MG63 (cell line): ENCODE measurements around the gene GIMAP1. TPM values are rescaled to one million over a fixed set of nuclear protein-coding genes. Genes with fewer than 3 reads are reported as not detected.

Experiments
- DNase-seq: peaks from one replicate; pipeline ENCODE4 v3.0.0-alpha.2; 2020
- H3K27me3 ChIP-seq: fragments of 250-450 bp; sonication (Bioruptor Pico); 2 replicates; pipeline ENCODE4 v1.5.1; 2020; ENCODE audit warnings: mild to moderate bottlenecking, moderate library complexity
- H3K36me3 ChIP-seq: fragments of 250-450 bp; sonication (Bioruptor Pico); 2 replicates; pipeline ENCODE4 v1.5.1; 2020; ENCODE audit warnings: mild to moderate bottlenecking, moderate library complexity
- H3K4me3 ChIP-seq: fragments of 250-450 bp; sonication (Bioruptor Pico); 2 replicates; pipeline ENCODE4 v1.5.1; 2020; ENCODE audit warnings: mild to moderate bottlenecking, moderate library complexity
- H3K9me3 ChIP-seq: fragments of 250-450 bp; sonication (Bioruptor Pico); 2 replicates; pipeline ENCODE4 v1.5.1; 2020; ENCODE audit warnings: mild to moderate bottlenecking, moderate library complexity
- total RNA-seq: library from RNA; depleted of rRNA; stranded (reverse); fragments of >200 nt; shearing (Covaris generic); gene quantifications from 2 replicates; pipeline ENCODE4 v1.2.3, GENCODE V29; 2014; ENCODE audit warnings: low replicate concordance

GIMAP1 gene
- total RNA-seq, 1 experiment from 2014 or later: not detected

DNA sequence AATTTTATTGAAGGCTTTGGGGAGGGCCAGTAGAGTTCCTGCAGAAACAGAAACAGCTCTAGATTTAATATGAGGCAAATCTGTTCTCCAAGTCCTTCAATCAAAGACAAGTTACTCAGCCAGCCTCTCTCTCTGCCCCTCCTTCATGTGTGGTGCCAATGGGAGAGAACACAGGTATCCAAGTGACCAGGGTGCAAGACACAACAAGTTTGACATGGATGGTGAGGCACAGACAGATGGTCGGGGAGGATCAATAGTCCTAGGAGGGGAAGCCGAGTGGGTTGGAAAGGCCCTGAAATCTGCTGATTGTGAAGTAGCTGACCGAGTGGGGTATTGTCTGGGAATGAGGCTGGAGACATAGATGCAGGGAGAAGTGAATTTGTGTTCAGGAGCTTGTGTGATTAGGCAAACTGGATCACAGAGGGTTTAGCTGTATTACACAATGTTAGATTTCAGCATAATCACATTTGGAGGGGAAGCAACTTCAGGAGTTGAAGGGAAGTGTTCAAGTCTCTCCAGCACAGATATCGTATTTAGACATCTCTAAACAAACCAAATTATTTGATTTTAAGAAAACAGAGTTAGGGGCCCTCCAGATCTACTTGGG lies 1.5 kb downstream of the GIMAP1 start:
- Histone ChIP-seq H3K9me3 (no peaks in the 10 kb centered on the region), H3K4me3 (no peak overlapping the region)
- DNase-seq: no peak

DNA sequence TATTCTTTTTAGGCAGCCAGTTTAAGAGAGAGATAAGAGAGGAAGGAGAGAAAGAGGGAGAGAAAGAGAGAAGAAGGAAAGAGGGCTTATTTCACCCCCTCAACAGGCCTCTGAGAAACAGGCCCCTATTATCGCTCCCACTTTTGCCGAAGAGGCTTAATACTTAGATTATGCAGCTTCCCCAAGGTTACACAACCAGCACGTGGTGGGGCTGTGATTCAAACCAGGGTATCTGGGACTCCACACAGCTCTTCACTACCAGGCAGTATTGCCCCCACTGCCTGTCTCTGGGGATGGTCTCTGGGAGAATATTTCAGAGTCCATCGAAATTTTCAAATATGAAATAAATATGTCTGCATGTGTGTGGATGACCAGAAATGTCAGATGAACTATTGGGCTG lies 3.0 kb downstream of the GIMAP1 start:
- Histone ChIP-seq H3K4me3 (no peak overlapping the region), H3K27me3 (no peaks in the 10 kb centered on the region)
- DNase-seq: no peak

More for the DNA sequence above, 1.5 kb downstream of the GIMAP1 start:
- Histone ChIP-seq H3K36me3 (no peaks in the 10 kb centered on the region), H3K27me3 (no peaks in the 10 kb centered on the region)

DNA sequence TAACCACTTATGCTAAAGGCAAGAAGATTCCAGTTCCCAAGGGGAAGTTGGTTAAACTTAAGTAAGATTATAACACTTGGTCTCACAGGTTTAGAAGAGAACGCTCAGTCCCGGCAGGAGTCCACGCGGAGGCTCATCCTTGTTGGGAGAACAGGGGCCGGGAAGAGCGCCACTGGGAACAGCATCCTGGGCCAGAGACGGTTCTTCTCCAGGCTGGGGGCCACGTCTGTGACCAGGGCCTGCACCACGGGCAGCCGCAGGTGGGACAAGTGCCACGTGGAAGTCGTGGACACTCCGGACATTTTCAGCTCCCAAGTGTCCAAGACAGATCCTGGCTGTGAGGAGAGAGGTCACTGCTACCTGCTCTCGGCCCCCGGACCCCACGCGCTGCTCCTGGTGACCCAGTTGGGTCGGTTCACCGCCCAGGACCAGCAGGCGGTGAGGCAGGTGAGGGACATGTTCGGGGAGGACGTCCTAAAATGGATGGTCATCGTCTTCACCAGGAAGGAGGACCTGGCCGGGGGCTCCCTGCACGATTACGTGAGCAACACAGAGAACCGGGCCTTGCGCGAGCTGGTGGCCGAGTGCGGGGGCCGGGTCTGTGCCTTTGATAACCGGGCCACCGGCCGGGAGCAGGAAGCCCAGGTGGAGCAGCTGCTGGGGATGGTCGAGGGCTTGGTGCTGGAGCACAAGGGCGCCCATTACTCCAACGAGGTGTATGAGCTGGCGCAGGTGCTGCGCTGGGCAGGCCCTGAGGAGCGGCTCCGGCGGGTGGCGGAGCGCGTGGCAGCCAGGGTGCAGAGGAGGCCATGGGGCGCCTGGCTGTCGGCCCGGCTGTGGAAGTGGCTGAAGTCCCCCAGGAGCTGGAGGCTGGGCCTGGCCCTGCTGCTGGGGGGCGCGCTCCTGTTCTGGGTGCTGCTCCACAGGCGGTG lies 3.8 kb downstream of the GIMAP1 start:
- DNase-seq: no peak
- H3K36me3 ChIP-seq: no peaks in the 10 kb centered on the region
- no peaks in the 10 kb centered on the region for H3K9me3 ChIP-seq
- H3K4me3 ChIP-seq: no peak overlapping the region
- H3K27me3 ChIP-seq: no peaks in the 10 kb centered on the region

More for the DNA sequence above, 3.0 kb downstream of the GIMAP1 start:
- H3K9me3 ChIP-seq: no peaks in the 10 kb centered on the region
- no peaks in the 10 kb centered on the region for H3K36me3 ChIP-seq

- no peaks in the 10 kb centered on the region for H3K9me3 ChIP-seq
- no peak for DNase-seq
- H3K4me3 ChIP-seq: no peak overlapping the region
- no peaks in the 10 kb centered on the region for H3K27me3 ChIP-seq
- no peaks in the 10 kb centered on the region for H3K36me3 ChIP-seq
These were observed 5.6 kb downstream of the GIMAP1 start for GRCh38 chr7:150721970-150722373.

GRCh38 chr7:150722431-150722931 lies 6.1 kb downstream of the GIMAP1 start:
- no peaks in the 10 kb centered on the region for H3K27me3 ChIP-seq
- H3K9me3 ChIP-seq: no peaks in the 10 kb centered on the region
- H3K4me3 ChIP-seq: no peak overlapping the region
- H3K36me3 ChIP-seq: no peaks in the 10 kb centered on the region
- no peak for DNase-seq

GRCh38 chr7:150723467-150723866 lies 7.1 kb downstream of the GIMAP1 start:
- no peaks in the 10 kb centered on the region for H3K36me3 ChIP-seq
- no peak overlapping the region for H3K4me3 ChIP-seq
- no peaks in the 10 kb centered on the region for H3K9me3 ChIP-seq
- no peaks in the 10 kb centered on the region for H3K27me3 ChIP-seq
- DNase-seq: no peak

- Histone ChIP-seq H3K4me3 (no peak overlapping the region), H3K27me3 (no peaks in the 10 kb centered on the region), H3K9me3 (no peaks in the 10 kb centered on the region), H3K36me3 (no peaks in the 10 kb centered on the region)
- no peak for DNase-seq
These were observed 11.0 kb downstream of the GIMAP1 start for GRCh38 chr7:150727381-150727780.

DNA sequence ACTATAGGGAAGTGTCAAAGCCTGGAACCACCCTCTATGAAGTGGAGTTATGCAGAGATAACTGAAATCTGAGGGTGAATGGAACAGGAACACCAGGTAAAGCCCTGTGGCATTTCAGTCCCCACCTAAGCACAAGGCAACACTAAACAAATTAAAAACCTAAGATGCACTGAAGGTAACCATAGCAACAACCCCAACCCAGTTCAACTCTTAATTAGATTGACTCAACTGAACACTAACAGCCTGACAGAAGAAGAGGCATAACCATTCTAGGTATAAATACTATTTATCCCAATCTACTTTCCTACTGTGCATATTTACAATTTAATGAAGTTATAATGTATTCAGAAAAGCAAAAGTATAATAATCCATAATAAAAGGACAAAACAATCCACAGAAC lies 11.6 kb downstream of the GIMAP1 start:
- Histone ChIP-seq H3K4me3 (no peak overlapping the region), H3K9me3 (no peaks in the 10 kb centered on the region), H3K27me3 (no peaks in the 10 kb centered on the region), H3K36me3 (no peaks in the 10 kb centered on the region)
- no peak for DNase-seq

GRCh38 chr7:150728609-150729008 lies 12.2 kb downstream of the GIMAP1 start:
- Histone ChIP-seq H3K9me3 (no peaks in the 10 kb centered on the region), H3K4me3 (no peak overlapping the region), H3K27me3 (no peaks in the 10 kb centered on the region), H3K36me3 (no peaks in the 10 kb centered on the region)
- DNase-seq: no peak

GRCh38 chr7:150731916-150732315 lies 15.5 kb downstream of the GIMAP1 start:
- no peak for DNase-seq
- H3K27me3 ChIP-seq: no peaks in the 10 kb centered on the region
- no peaks in the 10 kb centered on the region for H3K36me3 ChIP-seq
- H3K9me3 ChIP-seq: no peaks in the 10 kb centered on the region
- no peak overlapping the region for H3K4me3 ChIP-seq

GRCh38 chr7:150732786-150733481 lies 16.5 kb downstream of the GIMAP1 start:
- Histone ChIP-seq H3K4me3 (no peak overlapping the region), H3K27me3 (no peaks in the 10 kb centered on the region), H3K36me3 (no peaks in the 10 kb centered on the region), H3K9me3 (no peaks in the 10 kb centered on the region)
- DNase-seq: no peak

DNA sequence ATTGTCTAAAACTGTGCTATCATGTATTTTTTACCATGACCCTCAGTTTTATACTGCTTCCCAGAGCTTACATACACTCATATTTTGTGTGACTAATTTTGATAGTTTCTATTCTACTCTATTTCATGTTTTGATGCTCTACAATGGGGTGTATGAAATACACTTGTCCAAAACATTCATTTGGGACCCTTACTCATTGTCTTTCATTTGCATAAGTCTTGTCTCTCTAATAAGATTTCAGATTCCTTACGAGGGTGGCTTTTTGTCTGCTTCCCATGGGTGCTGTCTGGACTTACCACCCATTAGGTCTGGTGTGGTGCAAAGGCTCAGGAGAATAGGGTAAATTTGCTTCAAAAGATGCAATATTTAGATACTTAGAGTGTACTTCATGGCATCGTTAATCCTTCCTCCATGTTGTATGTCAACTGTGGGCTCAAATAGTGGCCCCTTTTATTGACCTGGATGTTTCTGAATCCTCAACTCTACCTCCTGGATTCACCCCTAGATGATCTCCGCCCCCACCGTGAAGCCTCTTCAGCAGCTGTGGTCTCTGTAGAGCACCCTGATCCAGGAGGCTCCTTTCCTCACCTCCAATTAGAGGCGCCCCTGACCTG lies 17.2 kb downstream of the GIMAP1 start:
- DNase-seq: no peak
- Histone ChIP-seq H3K9me3 (no peaks in the 10 kb centered on the region), H3K27me3 (no peaks in the 10 kb centered on the region), H3K36me3 (no peaks in the 10 kb centered on the region), H3K4me3 (no peak overlapping the region)

- Histone ChIP-seq H3K27me3 (no peaks in the 10 kb centered on the region), H3K36me3 (no peaks in the 10 kb centered on the region), H3K4me3 (no peak overlapping the region), H3K9me3 (no peaks in the 10 kb centered on the region)
- DNase-seq: no peak
These were observed 17.8 kb downstream of the GIMAP1 start for GRCh38 chr7:150734254-150734653.

DNA sequence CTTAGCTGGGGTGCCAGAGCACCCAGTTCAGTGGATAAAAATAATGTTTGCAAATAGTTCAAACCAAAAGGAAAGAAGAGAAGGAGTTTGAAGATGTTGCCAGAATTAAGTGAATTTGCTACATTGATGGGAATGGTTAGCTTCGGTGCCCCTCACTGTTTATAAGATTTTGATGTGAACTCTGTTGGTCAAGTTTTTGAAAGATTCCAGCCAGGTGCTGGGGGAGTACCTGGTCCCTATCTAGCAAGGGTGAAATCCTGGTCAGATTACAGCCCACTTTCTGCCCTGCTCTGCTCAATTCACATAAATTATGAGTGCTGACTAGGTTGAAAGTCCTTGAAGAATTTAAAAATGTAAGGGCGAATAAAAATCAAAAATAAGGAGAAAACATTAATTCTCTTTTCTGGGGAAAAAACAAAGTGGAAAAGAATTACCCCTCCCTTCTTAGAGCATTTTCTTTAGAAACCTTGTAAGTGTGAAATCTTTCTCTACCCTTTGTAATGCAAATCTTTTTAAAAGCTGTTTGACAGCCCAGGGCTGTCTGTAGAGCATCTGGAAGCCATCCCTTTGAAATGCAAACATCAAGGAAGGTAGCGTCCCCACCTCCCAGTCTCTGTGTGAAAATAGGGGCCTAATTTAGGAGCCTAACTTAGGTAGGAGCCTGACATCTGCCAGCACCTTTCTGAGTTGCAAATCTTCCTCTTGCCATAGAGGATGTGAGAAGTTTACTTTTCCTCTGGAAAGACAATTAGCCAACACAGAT lies 19.4 kb downstream of the GIMAP1 start:
- Histone ChIP-seq H3K9me3 (no peaks in the 10 kb centered on the region), H3K4me3 (no peak overlapping the region), H3K27me3 (no peaks in the 10 kb centered on the region), H3K36me3 (no peaks in the 10 kb centered on the region)
- DNase-seq: no peak

DNA sequence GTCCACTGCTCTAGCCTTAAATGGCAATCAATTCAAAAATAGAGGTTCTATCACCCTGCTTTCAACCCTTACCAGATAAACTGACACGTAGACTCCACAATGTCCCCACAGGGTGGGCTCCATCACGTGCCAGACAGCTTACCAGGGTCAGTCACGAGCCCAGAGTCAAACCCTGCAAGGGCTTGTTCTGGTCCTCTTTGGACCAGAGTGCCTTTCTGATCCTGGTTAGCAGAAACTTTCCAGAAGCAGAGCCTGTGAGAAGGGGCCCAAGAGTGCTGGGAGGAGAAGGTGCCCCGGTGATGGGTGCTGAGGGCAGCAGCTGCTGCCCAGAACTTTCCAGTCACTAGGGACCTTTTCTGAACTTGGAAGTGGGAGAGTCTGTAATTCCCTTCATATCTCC lies 20.5 kb downstream of the GIMAP1 start:
- H3K27me3 ChIP-seq: no peaks in the 10 kb centered on the region
- H3K9me3 ChIP-seq: no peaks in the 10 kb centered on the region
- no peaks in the 10 kb centered on the region for H3K36me3 ChIP-seq
- H3K4me3 ChIP-seq: no peak overlapping the region
- no peak for DNase-seq
